ENCODE measurements around the gene PLXNC1.

The PLXNC1 gene

DNA sequence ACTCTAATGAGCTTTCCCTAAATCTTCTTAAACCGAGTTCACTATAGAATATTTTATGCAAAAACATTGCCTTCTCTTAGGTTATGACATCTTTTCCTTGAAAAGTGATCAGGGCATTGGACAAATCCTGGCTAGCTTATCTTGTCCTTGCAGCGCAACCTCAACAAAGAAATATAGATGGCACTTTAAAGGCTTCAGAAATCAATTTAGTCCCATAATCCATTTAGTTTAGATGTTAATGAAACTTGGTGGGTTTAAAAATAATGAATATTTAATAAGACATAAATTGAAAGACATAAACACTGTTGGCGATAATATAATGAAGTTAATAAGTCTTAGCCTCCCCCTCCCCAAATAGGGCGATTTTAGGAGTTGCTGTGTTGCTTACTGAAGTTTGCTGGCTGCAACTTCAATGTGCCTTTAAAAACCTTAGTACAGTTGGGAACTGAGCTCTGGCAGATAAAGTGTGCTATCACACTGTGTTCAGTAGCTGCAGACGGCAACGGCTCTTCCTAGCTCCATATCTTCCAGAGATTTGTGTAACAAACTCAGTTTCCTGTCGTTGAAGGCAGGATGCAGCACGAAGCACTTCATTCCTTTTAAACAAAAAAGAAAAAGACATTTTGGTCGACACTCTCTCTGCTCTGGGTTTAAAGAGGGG is 19.5 kb downstream of the PLXNC1 start:
- H3K27me3 ChIP-seq (ENCODE audit: control insufficient read depth, insufficient read depth, low read length): no peaks in the 10 kb centered on the region
- no peak overlapping the region for H3K27ac ChIP-seq (ENCODE audit: low read depth, low read length)
- no peak overlapping the region for H3K4me3 ChIP-seq (ENCODE audit: low read length)
- H3K9ac ChIP-seq (ENCODE audit: low read length): no peak overlapping the region
- H3K4me1 ChIP-seq (ENCODE audit: control insufficient read depth, insufficient read depth, low read length): no peaks in the 10 kb centered on the region
- H3K36me3 ChIP-seq (ENCODE audit: control insufficient read depth, insufficient read depth, low read length): no peaks in the 10 kb centered on the region

GRCh38 chr12:94169495-94169894 is 21.1 kb downstream of the PLXNC1 start:
- Histone ChIP-seq H3K27ac (ENCODE audit: low read depth, low read length) (no peak overlapping the region), H3K9ac (ENCODE audit: low read length) (no peak overlapping the region)

DNA sequence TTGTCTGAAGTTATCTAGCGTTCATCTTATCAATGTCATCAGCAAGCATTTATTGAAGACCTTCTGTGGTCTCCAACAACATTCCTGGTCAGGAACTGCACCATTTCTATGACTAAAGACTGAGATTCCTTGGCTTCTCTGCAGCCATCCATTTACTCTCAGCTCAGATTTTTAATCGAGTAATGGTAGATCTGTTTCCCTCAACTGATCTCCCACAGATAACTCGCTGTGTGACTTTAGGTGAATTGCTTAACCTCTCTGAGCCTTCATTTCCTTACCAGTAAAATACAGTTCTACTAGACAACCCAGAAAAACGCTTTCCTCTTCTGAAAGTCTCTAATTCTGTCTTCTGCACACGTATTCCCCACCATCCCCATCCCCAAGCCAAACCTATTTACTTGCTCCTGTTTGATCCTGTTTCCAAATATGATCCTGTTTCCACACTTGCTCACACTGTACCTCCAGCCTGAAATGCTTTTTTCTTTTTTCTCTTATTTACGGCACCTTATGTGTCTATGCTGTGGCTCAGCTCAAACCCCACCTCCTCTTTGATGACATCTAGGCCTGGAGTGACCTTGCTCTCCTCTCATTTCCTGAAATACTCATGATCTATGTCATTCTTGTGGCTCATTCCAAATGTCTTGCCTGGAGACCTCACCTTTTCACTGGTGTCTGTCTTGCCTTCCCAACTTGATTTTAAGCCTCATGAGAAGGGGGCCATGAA is 21.8 kb downstream of the PLXNC1 start:
- Histone ChIP-seq H3K27me3 (ENCODE audit: control insufficient read depth, insufficient read depth, low read length) (no peaks in the 10 kb centered on the region), H3K36me3 (ENCODE audit: control insufficient read depth, insufficient read depth, low read length) (no peaks in the 10 kb centered on the region), H3K9ac (ENCODE audit: low read length) (no peak overlapping the region), H3K4me3 (ENCODE audit: low read length) (no peak overlapping the region), H3K27ac (ENCODE audit: low read depth, low read length) (no peak overlapping the region), H3K4me1 (ENCODE audit: control insufficient read depth, insufficient read depth, low read length) (no peaks in the 10 kb centered on the region)

More at GRCh38 chr12:94169495-94169894, 21.1 kb downstream of the PLXNC1 start:
- H3K27me3 ChIP-seq (ENCODE audit: control insufficient read depth, insufficient read depth, low read length): no peaks in the 10 kb centered on the region
- H3K4me3 ChIP-seq (ENCODE audit: low read length): no peak overlapping the region
- H3K36me3 ChIP-seq (ENCODE audit: control insufficient read depth, insufficient read depth, low read length): no peaks in the 10 kb centered on the region
- no peaks in the 10 kb centered on the region for H3K4me1 ChIP-seq (ENCODE audit: control insufficient read depth, insufficient read depth, low read length)

GRCh38 chr12:94170690-94171594 is 22.6 kb downstream of the PLXNC1 start:
- Histone ChIP-seq H3K27ac (ENCODE audit: low read depth, low read length) (no peak overlapping the region), H3K36me3 (ENCODE audit: control insufficient read depth, insufficient read depth, low read length) (no peaks in the 10 kb centered on the region), H3K27me3 (ENCODE audit: control insufficient read depth, insufficient read depth, low read length) (no peaks in the 10 kb centered on the region), H3K4me1 (ENCODE audit: control insufficient read depth, insufficient read depth, low read length) (no peaks in the 10 kb centered on the region), H3K4me3 (ENCODE audit: low read length) (no peak overlapping the region), H3K9ac (ENCODE audit: low read length) (no peak overlapping the region)

- Histone ChIP-seq H3K27ac (ENCODE audit: low read depth, low read length) (no peak overlapping the region), H3K36me3 (ENCODE audit: control insufficient read depth, insufficient read depth, low read length) (no peaks in the 10 kb centered on the region), H3K4me3 (ENCODE audit: low read length) (no peak overlapping the region), H3K27me3 (ENCODE audit: control insufficient read depth, insufficient read depth, low read length) (no peaks in the 10 kb centered on the region), H3K9ac (ENCODE audit: low read length) (no peak overlapping the region), H3K4me1 (ENCODE audit: control insufficient read depth, insufficient read depth, low read length) (no peaks in the 10 kb centered on the region)
Measured at GRCh38 chr12:94171595-94171930, 23.2 kb downstream of the PLXNC1 start.

- no peak overlapping the region for H3K4me3 ChIP-seq (ENCODE audit: low read length)
- no peaks in the 10 kb centered on the region for H3K27me3 ChIP-seq (ENCODE audit: control insufficient read depth, insufficient read depth, low read length)
- H3K36me3 ChIP-seq (ENCODE audit: control insufficient read depth, insufficient read depth, low read length): no peaks in the 10 kb centered on the region
- H3K27ac ChIP-seq (ENCODE audit: low read depth, low read length): no peak overlapping the region
- no peak overlapping the region for H3K9ac ChIP-seq (ENCODE audit: low read length)
- H3K4me1 ChIP-seq (ENCODE audit: control insufficient read depth, insufficient read depth, low read length): no peaks in the 10 kb centered on the region
Measured at GRCh38 chr12:94172031-94172430, 23.7 kb downstream of the PLXNC1 start.

GRCh38 chr12:94172973-94173372 is 24.6 kb downstream of the PLXNC1 start:
- no peak overlapping the region for H3K9ac ChIP-seq (ENCODE audit: low read length)
- no peak overlapping the region for H3K27ac ChIP-seq (ENCODE audit: low read depth, low read length)
- H3K4me1 ChIP-seq (ENCODE audit: control insufficient read depth, insufficient read depth, low read length): no peaks in the 10 kb centered on the region
- no peak overlapping the region for H3K4me3 ChIP-seq (ENCODE audit: low read length)
- H3K27me3 ChIP-seq (ENCODE audit: control insufficient read depth, insufficient read depth, low read length): no peaks in the 10 kb centered on the region
- H3K36me3 ChIP-seq (ENCODE audit: control insufficient read depth, insufficient read depth, low read length): no peaks in the 10 kb centered on the region

DNA sequence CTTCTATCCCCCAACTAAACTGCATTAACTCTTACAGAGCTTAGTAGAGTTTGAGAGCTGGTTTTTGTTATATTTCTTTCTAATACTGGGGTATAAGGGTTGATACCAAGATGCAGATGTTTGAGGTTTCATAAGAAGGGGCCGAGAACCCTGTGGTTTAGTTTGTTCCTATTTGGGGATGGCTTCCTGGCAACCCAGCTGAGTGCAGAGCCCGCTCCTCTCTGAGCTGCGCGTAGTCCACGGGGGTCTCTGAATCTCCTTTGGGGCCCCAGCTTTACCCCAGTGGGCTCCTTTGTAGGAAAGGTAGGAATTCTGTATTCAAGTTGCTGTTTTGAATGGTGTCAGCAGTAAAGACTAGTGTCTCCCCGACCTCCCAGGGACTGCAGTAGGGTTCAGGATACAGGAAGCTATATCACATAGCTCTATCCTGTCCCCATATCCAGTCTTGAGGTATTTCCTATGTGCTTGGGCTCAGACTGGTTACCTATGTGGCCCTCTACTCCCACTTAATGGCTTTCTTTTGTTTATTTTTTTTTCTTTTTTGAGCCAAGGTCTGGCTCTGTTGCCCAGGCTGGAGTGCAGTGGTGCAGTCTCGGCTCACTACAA is 25.4 kb downstream of the PLXNC1 start:
- no peak overlapping the region for H3K27ac ChIP-seq (ENCODE audit: low read depth, low read length)
- H3K36me3 ChIP-seq (ENCODE audit: control insufficient read depth, insufficient read depth, low read length): no peaks in the 10 kb centered on the region
- no peak overlapping the region for H3K9ac ChIP-seq (ENCODE audit: low read length)
- H3K27me3 ChIP-seq (ENCODE audit: control insufficient read depth, insufficient read depth, low read length): no peaks in the 10 kb centered on the region
- no peak overlapping the region for H3K4me3 ChIP-seq (ENCODE audit: low read length)
- H3K4me1 ChIP-seq (ENCODE audit: control insufficient read depth, insufficient read depth, low read length): no peaks in the 10 kb centered on the region

DNA sequence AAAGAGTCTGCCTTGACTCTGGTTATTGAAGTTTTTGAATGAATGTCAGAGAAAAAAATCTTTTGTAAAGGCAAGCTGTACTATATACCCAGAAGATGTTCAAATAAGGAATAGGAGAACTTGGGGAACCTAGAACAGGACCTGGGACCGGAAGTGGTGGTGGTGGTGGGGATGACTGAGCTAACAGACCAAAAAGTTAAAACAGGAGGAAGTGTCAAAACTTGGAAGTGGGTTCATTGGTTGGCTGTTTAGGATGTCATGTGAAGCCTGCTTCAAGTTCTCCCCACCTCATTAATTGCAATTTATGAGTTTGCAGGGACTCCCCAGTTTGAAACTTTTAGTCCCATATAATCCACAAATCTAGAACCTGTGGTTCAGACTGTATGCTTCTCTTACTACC is 26.2 kb downstream of the PLXNC1 start:
- no peaks in the 10 kb centered on the region for H3K4me1 ChIP-seq (ENCODE audit: control insufficient read depth, insufficient read depth, low read length)
- no peaks in the 10 kb centered on the region for H3K36me3 ChIP-seq (ENCODE audit: control insufficient read depth, insufficient read depth, low read length)
- no peak overlapping the region for H3K27ac ChIP-seq (ENCODE audit: low read depth, low read length)
- H3K9ac ChIP-seq (ENCODE audit: low read length): no peak overlapping the region
- no peak overlapping the region for H3K4me3 ChIP-seq (ENCODE audit: low read length)
- H3K27me3 ChIP-seq (ENCODE audit: control insufficient read depth, insufficient read depth, low read length): no peaks in the 10 kb centered on the region

- Histone ChIP-seq H3K4me1 (ENCODE audit: control insufficient read depth, insufficient read depth, low read length) (no peaks in the 10 kb centered on the region), H3K27ac (ENCODE audit: low read depth, low read length) (no peak overlapping the region), H3K9ac (ENCODE audit: low read length) (no peak overlapping the region)
Measured at GRCh38 chr12:94175763-94176668, 27.6 kb downstream of the PLXNC1 start.

DNA sequence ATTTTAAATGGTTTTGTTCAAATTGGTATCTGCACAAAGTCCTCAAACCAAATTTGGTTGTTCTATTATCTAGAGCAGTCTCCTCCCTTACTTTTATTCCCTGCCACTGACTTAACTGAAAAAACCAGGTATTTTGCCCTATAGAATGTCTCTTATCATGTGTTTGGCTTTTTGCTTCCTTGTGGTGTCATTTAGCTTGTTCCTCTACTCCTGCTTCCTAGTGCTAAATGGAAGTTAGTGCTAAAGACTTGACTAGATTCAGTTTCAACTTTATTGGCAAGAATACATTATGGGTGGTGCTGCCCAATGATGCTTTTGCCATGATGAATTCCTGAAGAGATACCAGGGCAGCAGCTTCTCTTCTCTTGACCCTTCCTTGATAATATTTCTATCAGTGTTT is 29.7 kb downstream of the PLXNC1 start:
- Histone ChIP-seq H3K36me3 (ENCODE audit: control insufficient read depth, insufficient read depth, low read length) (no peaks in the 10 kb centered on the region), H3K27ac (ENCODE audit: low read depth, low read length) (no peak overlapping the region), H3K4me1 (ENCODE audit: control insufficient read depth, insufficient read depth, low read length) (no peaks in the 10 kb centered on the region), H3K9ac (ENCODE audit: low read length) (no peak overlapping the region), H3K27me3 (ENCODE audit: control insufficient read depth, insufficient read depth, low read length) (no peaks in the 10 kb centered on the region), H3K4me3 (ENCODE audit: low read length) (no peak overlapping the region)

More at GRCh38 chr12:94175763-94176668, 27.6 kb downstream of the PLXNC1 start:
- no peak overlapping the region for H3K4me3 ChIP-seq (ENCODE audit: low read length)
- no peaks in the 10 kb centered on the region for H3K27me3 ChIP-seq (ENCODE audit: control insufficient read depth, insufficient read depth, low read length)
- no peaks in the 10 kb centered on the region for H3K36me3 ChIP-seq (ENCODE audit: control insufficient read depth, insufficient read depth, low read length)

Data from rectal smooth muscle tissue (tissue), 1 donor.